NCI-H82 treated with DMSO at 0.1 percent for 48 hours (cell line): ENCODE data around the gene NARS2.
A peak's percentile ranks its signal among the peaks of the same experiment; 100 is the strongest.
"Not testable (repeated sequence)": the region's sequence is repeated elsewhere in the genome, so short reads cannot be mapped to it uniquely, and the experiment has no call there.

Experiments used
- DNase-seq: peaks from one replicate; lab custom pipeline; 2025; ENCODE audit not compliant: unreplicated experiment; lab: John Stamatoyannopoulos, UW

The NARS2 gene

GRCh38 chr11:78574386-78575381 is at the start of gene NARS2:
TSS of gene NARS2 (minus strand) at chr11:78574864. CDS start at chr11:78574488, 376 bp downstream.
- DNase-seq: peak; percentile 95

GRCh38 chr11:78622666-78623065 is 48.0 kb upstream of the NARS2 start:
- no peak for DNase-seq

DNA sequence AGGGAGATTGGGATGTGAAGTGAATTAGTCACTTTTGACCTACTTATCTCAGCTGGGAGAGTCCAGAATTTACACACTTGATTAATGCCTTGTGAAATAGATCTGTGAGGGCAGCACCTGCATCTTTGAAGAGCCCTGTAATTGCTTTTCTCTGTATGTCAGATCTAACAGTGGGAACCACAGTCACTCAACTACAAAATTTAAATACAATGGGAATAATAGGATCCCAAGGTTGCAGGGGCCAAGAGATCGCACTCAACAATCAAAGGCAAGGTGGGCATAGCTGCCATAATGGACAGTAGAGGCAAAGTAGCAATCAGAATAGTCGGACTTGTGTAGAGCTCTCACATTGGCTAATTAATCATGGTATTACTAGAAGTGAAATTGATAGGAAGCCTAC is 45.5 kb upstream of the NARS2 start:
- no peak for DNase-seq

GRCh38 chr11:78615724-78616123 is 41.1 kb upstream of the NARS2 start:
- DNase-seq: no peak

DNA sequence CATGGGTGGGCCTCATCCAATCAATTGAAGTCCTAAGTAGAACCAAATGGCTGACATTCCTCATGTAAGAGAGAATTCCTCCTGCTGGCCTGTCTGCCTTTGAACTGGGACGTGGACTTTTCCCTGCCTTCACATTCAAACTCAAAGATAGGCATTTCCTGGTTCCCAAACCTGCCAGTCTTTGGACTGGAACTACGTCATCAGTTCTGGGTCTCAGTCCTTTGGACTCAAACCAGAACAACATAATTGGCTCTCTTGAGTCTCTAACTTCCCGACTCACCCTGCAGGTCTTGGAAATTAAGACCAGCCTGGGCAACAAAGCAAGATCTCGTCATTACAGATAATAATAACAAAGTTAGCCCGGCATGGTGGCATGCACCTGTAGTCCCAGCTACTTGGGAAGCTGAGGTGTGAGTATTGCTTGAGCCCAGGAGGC is 38.7 kb upstream of the NARS2 start:
- DNase-seq: no peak

GRCh38 chr11:78612721-78613377 is 38.2 kb upstream of the NARS2 start:
- no peak for DNase-seq

- not testable (repeated sequence) for DNase-seq
Observed at GRCh38 chr11:78609321-78609720, 34.7 kb upstream of the NARS2 start.

DNA sequence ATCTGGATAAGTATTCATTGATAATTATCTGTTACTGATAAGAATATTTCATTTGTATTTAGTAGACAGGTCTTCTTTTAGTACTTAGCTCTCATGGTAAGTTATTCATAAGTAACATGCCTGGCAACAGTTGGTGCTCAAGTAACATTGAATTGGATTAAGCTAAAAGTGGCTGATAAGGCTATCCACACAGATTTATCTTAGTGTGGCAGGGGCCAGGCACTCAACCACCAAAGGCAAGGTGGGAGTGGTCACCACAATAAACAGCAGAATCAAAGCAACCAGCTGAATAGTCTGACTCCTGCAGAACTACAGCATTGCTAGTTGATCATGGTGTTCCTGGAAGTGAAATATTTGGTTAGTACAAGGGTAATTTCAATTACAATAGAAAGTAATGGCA is 33.0 kb upstream of the NARS2 start:
- peak; percentile 20 for DNase-seq

GRCh38 chr11:78606667-78607066 is 32.0 kb upstream of the NARS2 start:
- no peak for DNase-seq

- no peak for DNase-seq
Observed at GRCh38 chr11:78605296-78605695, 30.6 kb upstream of the NARS2 start.

DNA sequence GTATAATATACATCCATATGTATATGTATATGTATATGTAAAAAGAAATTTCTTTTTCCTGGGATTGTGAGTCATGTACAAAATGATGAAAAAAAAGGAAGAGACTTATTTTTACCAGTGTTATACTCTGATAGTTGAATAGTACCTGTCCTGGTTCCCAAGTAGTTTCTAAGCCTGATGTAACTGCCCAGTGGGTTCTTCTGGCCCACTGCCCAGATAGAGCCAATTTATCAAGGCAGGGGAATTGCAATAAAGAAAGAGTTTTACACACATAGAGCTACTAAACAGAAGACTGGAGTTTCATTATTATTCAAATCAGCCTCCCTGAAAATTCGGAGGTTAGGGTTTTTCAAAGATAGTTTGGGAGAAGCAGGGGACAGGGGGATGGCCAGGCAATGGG is 29.1 kb upstream of the NARS2 start:
- no peak for DNase-seq

DNA sequence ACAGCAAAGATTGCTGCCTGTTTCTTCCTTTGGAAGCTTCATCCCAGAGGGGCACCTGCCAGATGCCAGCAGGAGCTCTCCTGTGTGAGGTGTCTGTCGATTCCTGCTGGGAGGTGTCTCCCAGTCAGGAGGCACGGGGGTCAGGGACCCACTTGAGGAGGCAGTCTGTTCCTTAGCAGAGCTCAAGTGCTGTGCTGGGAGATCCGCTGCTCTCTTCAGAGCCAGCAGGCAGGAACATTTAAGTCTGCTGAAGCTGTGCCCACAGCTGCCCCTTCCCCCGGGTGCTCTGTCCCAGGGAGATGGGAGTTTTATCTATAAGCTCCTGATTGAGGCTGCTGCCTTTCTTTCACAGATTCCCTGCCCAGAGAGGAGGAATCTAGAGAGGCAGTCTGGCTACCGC is 28.1 kb upstream of the NARS2 start:
- DNase-seq: not testable (repeated sequence)

GRCh38 chr11:78601066-78601465 is 26.4 kb upstream of the NARS2 start:
- not testable (repeated sequence) for DNase-seq

- DNase-seq: not testable (repeated sequence)
Observed at GRCh38 chr11:78597579-78597978, 22.9 kb upstream of the NARS2 start.

DNA sequence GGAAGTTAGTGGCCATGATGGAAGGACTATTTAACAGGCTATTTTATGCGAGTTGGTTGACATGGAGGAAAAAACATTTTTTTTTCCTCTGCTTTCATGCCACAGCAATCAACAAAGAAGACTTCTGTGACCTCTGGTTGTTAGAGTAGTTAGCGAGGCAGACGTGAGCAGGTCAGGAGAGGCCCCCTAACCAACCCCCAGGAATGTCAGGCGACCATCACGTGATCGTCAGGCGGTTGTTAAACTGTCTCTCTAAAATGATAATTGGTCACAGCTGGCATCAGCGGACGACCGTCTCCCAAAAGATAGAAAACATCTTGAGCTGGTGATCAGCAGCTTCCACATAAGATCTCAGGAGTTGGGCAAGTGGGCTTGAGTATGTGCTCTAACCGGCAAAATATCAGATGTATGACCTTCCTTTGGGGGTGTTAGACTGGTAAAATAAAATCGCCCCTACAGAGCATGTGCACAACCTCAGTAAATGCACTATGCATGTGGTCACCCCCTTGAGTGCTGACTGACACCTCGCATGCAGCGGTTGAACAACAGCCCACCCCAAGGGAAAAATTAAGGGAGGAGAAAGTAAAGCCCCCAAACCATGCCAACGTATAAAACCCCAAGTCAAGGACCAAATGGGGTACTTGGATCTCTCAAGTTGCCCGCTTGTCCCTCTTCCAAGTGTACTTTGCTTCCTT is 20.9 kb upstream of the NARS2 start:
- DNase-seq: no peak

GRCh38 chr11:78594814-78595213 is 20.1 kb upstream of the NARS2 start:
- DNase-seq: no peak

DNA sequence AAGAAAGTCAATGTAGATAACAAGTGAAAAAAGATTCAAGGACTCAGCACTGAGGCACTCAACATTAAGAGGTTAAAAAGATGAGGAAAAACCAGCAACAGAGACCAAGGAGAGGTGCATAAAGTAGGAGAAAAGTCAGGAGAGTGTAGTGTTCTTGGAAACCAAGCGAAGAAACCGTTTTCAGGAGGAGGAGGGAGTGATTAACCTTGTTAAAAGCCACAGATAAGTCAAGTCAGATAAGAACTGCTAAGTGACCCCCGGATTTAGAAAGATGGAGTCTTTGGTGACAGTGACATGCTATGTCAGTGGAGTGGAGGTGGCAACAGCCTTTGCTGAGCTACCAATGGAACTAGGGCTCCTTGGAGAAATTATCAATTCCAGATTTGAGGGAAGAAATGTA is 13.9 kb upstream of the NARS2 start:
- no peak for DNase-seq

GRCh38 chr11:78587446-78587845 is 12.8 kb upstream of the NARS2 start:
- DNase-seq: no peak

DNA sequence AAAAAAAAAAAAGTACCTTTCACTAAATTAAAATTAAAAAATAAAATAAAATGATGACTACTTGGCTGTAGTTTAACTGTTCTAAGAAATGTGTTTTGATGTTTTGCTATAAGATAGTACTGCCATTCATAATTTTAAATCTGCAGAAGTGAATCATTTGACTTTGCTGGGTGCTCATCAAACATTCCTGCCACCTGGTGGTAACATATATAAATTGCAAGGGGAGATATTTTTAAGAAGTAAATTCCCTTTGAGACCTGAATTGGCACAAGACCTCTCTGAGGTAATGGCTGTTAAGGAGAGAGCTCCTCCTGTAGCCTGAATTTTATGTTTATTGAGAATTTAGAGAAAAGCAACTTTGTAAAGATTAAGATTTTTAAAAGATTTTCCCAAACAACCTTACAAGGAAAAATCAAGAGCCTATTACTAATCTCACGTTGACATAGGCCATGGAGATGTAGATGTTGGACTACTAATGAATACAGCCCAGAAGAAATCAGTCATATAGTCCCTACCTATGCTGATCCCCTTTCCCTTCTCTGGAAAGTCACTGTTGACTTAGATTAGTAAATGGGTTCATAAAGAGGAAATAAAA is 11.9 kb upstream of the NARS2 start:
- DNase-seq: no peak

GRCh38 chr11:78583889-78584288 is 9.2 kb upstream of the NARS2 start:
- no peak for DNase-seq

DNA sequence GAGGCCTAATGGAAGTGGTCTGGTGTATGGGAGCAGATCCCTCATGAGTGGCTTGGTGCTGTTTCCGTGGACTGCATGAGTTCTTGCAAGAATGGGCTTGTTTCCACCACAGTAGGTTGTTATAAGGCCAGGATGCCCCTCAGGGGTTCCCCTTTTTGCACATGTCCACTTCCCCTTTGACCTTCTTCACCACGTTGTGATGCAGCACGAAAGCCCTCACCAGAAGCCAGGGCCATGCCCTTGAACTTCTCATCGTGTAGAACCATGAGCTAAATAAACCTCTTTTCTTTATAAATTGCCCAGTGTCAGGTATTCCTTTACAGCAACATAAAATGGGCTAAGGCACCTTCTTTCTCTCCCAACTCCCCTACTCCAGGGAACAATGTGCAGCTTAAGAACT is 2.8 kb upstream of the NARS2 start:
- DNase-seq: no peak
